ENCODE measurements around the gene PARD3B.

Gene PARD3B

GRCh38 chr2:204842661-204843485 is 297.6 kb downstream of the PARD3B start:
- ATAC-seq (peak; percentile 74), DNase-seq (no peak)

DNA sequence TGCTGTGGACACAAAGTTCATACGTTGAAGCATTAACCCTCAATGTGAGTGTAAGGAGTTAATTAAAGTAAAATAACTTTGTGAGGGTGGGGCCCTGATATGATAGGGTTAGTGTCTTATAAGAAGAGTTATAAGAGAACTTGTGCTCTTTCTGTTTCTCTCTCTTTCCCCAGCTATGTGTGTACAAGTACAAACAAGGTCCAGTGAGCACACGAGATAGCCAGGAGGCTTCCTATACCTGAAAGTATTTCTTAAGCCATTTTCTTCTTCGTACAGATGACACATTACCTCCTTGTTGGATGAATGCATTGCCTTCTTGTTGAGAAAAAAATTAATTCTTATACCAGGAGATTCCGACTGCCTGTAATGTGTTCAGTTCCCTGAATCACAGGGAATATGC is 301.2 kb downstream of the PARD3B start:
- ATAC-seq: no peak
- no peak for DNase-seq

DNA sequence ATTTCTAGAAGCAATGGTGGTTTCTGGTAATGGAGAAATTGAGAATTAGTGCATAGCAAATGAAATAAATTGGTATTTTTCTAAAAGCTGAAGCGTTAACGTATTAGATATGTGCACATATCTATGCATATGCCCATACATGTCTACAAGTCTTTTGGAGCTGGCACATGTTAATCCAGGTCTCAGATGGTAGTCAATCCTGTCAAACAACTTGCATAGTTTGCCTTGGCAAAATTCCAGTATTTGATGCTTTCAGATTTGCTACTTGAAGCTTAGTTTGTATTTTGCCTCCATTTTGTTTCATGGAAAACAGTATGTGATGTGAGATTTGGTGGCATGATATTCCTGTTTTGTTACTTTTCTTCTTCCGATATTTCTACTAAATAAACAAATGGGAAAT is 304.6 kb downstream of the PARD3B start:
- ATAC-seq (no peak), DNase-seq (no peak)

GRCh38 chr2:204850581-204850980 is 305.3 kb downstream of the PARD3B start:
- ATAC-seq (no peak), DNase-seq (no peak)

DNA sequence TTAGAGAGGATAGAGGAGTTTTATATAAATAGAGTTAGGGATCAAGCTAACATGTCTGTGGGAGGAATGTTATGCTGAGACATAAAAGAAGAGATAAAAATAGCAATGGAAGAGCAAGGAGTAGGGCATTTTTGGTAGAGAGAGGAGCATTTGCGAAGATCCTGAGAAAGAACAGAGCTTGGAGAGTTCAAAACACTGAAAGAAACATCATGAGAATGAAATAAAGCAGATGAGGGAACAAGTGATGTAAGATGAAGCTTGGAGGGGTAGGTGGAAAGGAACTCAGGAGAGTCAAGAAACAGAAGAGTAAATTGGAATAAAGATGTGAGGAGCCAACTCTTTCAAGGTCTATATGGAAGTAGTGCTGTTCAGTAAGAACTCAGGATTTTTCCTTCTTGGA is 308.6 kb downstream of the PARD3B start:
- ATAC-seq: no peak
- no peak for DNase-seq

DNA sequence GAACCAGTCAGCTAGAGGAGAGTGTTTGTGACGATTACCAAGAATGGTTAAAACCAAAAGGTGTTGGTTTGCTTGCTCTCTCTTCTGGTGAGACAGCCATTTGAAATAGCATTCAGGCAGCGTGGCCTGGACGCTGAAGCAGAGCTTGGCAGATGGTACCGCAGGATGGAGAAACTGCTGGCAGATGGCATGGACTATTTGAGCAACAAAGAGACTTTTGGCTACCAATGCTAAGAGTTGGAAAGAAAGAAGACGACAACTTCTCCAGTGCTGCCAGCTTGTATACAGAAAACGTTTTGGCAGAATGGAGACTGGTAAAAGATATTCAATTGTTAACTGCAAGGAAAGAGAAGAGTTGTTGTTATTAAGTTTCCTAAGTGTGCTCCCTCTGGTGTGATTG is 315.0 kb downstream of the PARD3B start:
- DNase-seq: no peak
- ATAC-seq: no peak

DNA sequence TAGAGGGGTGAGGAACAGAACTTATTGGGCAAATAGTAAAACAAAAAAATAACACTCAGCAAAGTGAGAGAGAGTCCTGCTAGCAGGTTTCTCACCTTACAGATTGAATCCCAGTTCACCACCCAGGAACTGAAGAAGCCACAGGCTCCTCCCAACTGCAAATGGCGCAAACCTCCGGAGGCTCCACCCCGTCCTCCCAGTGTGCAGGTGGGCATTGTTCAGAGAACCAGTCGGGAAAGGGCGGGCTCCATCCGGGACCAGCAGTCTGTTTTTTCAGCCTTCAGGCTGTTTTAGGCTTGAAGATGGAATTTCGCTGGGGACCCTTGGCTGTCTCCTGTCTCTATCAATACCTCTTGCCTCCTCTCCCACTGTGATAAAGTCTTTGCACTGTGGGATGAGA is 317.5 kb downstream of the PARD3B start:
- ATAC-seq (no peak), DNase-seq (no peak)

GRCh38 chr2:204863336-204863735 is 318.1 kb downstream of the PARD3B start:
- no peak for ATAC-seq
- DNase-seq: no peak

GRCh38 chr2:204869132-204869823 is 324.0 kb downstream of the PARD3B start:
- no peak for ATAC-seq
- no peak for DNase-seq

- no peak for DNase-seq
- no peak for ATAC-seq
These were observed 324.8 kb downstream of the PARD3B start for GRCh38 chr2:204870053-204870452.

GRCh38 chr2:204871231-204871953 is 326.1 kb downstream of the PARD3B start:
- peak; percentile 46 for ATAC-seq

GRCh38 chr2:204876311-204876710 is 331.0 kb downstream of the PARD3B start:
- ATAC-seq (no peak), DNase-seq (no peak)

More at GRCh38 chr2:204871231-204871953, 326.1 kb downstream of the PARD3B start:
- no peak for DNase-seq

GRCh38 chr2:204877691-204878090 is 332.4 kb downstream of the PARD3B start:
- DNase-seq (no peak), ATAC-seq (no peak)

DNA sequence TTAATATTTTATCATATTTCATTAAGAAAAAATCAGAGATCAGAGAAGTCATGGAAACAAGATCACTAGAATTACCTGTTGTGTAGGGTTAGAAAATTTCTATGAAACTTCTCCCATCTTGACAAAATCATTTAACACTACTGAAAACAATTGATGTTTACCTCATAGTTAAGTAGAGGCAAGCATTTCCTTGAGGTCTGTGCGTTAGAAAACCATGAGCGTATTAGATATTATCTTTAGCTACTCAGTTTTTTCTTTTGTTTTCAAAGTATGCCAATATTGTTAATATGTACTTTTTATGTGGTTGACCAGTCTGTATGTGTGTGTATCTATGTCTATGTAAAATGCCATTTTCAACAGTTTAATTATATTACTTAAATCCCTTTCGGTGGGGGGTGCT is 335.7 kb downstream of the PARD3B start:
- DNase-seq (no peak), ATAC-seq (no peak)

DNA sequence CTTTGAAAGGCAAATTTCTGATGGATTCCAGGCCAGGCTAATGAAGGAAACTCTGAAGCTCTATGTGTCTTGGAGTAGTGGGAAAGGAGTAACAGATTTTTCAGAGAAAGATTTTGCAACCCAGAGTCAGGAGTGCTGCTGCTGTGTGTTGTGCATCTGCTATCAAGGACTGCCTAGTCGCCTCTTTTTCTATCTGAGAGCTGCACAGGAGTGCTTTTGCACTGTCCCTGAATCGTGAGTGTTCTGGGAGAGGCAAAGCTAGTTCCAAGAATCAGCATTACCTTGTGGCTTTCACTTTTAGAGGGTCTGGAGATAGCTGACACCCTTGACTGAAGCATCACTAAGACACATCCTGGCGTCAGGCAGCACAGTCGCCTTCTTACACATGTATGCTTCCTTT is 336.4 kb downstream of the PARD3B start:
- DNase-seq (no peak), ATAC-seq (peak; percentile 71)

- no peak for ATAC-seq
- DNase-seq: no peak
These were observed 340.5 kb downstream of the PARD3B start for GRCh38 chr2:204885747-204886146.

DNA sequence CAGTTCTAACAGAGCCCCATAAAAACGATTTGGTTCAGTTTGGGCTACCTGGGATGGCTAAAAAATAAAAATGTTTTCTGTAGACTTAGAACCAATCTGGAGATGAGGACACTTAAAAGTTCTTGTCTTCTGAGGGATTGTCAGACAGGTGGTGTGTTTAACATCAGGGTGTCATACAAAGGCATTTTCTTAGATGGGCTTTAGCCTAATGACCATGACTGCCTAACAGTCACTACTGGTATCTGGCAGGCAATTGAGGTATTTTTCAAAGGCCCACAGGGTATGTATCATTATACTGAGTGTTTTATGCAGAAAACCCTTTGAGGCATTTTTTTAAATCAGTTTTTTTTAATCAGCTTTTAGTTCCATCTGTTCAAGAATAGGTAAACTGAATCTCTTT is 341.4 kb downstream of the PARD3B start:
- DNase-seq (no peak), ATAC-seq (no peak)

DNA sequence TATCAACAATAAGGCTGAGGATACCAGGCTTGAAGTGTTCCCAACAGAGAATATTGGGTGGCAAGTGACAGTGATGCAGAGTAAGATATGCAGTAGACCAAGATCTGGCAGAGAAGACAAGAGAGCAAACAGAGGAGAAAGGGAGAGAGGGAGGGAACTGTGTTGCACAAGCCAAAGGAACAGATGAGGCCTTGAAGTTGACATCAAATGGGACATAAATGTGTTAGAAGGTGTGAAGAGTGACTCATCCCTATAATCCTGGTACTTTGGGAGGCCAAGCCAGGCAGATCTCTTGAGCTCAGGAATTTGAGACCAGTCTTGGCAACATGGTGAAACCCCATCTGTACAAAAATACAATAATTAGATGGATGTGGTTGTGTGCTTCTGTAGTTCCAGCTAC is 342.9 kb downstream of the PARD3B start:
- ATAC-seq (no peak), DNase-seq (no peak)

DNA sequence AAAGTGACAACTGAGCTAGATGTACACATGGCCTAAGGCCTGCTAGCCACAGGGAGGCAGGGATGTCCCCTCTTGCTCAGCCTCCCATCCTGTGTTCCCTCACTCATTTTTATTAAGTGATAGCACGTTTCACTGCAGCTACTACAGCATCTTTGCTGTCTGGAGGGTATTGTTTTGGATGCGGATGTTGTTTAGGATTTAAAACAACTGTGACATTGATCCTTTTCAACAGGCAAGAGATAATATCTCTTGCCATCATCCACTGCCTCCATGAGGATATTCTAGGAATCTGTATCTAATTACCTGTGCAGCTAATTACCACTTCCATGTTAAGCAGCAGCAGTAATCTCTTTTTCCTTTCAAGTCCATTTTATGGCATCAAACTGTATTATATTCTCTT is 345.4 kb downstream of the PARD3B start:
- no peak for ATAC-seq
- no peak for DNase-seq

GRCh38 chr2:204891739-204892138 is 346.5 kb downstream of the PARD3B start:
- DNase-seq (no peak), ATAC-seq (no peak)

GRCh38 chr2:204892506-204893255 is 347.4 kb downstream of the PARD3B start:
- no peak for DNase-seq
- ATAC-seq: no peak

DNA sequence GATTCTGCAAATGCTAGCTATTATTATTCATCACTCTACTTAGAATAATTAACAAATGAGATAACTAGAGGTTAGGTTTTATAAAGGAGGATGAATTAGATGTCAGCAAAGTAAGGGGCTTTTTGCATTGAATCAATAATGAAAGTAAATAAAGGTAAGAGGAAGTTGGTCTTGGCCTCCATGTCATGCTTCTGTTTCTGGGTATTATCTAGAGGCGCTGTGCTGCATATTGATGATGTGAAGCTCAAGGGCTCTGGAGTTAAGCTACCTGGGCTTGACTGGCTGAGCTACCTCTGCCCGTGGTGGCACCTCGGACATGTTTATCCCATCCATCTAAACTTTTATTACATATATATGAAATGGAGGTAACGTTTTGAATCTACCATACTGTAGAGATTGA is 350.9 kb downstream of the PARD3B start:
- no peak for DNase-seq

More for the DNA sequence above, 350.9 kb downstream of the PARD3B start:
- no peak for ATAC-seq

Measured in stimulated activated naive CD8-positive, alpha-beta T cell treated with anti-CD3 and anti-CD28 coated beads, Interleukin-15, Interleukin-2, amounts not matched to agents 100 U/mL and 50 U/mL, for 24 hours (primary cell).